HG03135 (cell line): ENCODE data around the gene AMBRA1.

Experiments used
- ATAC-seq: cut with Tn5 transposase; IDR thresholded peaks from one replicate; pipeline ENCODE4 v1.9.1; 2021; ENCODE audit warnings: mild to moderate bottlenecking, moderate library complexity; ENCODE audit not compliant: unreplicated experiment

Gene AMBRA1

GRCh38 chr11:46408407-46408986 is 185.3 kb downstream of the AMBRA1 start:
- ATAC-seq: no peak

GRCh38 chr11:46407635-46408034 is 186.2 kb downstream of the AMBRA1 start:
- ATAC-seq: no peak

GRCh38 chr11:46404476-46405017 is 189.3 kb downstream of the AMBRA1 start:
- no peak for ATAC-seq

GRCh38 chr11:46402957-46403902 is 190.6 kb downstream of the AMBRA1 start:
- ATAC-seq: no peak

GRCh38 chr11:46397526-46397925 is 196.3 kb downstream of the AMBRA1 start:
- ATAC-seq: no peak

GRCh38 chr11:46393759-46394158 is 200.1 kb downstream of the AMBRA1 start:
- ATAC-seq: no peak

GRCh38 chr11:46393231-46393616 is 200.6 kb downstream of the AMBRA1 start:
- no peak for ATAC-seq

- ATAC-seq: peak; percentile 72
Observed at GRCh38 chr11:46392421-46393230, 201.2 kb downstream of the AMBRA1 start.

- no peak for ATAC-seq
Observed at GRCh38 chr11:46391578-46392420, 202.0 kb downstream of the AMBRA1 start, which contains the start of gene CHRM4. Gene CHRM4 (minus strand): TSS chr11:46391776. CDS start chr11:46386557, 5,219 bp downstream.

- ATAC-seq: no peak
Observed at GRCh38 chr11:46391186-46391577, 202.6 kb downstream of the AMBRA1 start.

- ATAC-seq: no peak
Observed at GRCh38 chr11:46390331-46391171, 203.3 kb downstream of the AMBRA1 start.

- ATAC-seq: no peak
Observed at GRCh38 chr11:46389450-46390330, 204.1 kb downstream of the AMBRA1 start.

- no peak for ATAC-seq
Observed at GRCh38 chr11:46388619-46389449, 205.0 kb downstream of the AMBRA1 start.

- ATAC-seq: no peak
Observed at GRCh38 chr11:46387919-46388618, 205.8 kb downstream of the AMBRA1 start.

- no peak for ATAC-seq
Observed at GRCh38 chr11:46387456-46387855, 206.4 kb downstream of the AMBRA1 start.

- ATAC-seq: no peak
Observed at GRCh38 chr11:46386674-46387073, 207.1 kb downstream of the AMBRA1 start.
